Loucy (cell line): ENCODE measurements around the gene PAAF1.

Experiments
- H2AFZ ChIP-seq: fragments of 200-600 bp; sonication (generic); 2 replicates; pipeline ENCODE4 v1.6.0; 2016; ENCODE audit warnings: antibody characterized with exemption, mild to moderate bottlenecking, low read length, moderate library complexity
- H3F3A ChIP-seq: fragments of 200-600 bp; 2 replicates; pipeline ENCODE4 v1.6.0; 2016; ENCODE audit warnings: antibody characterized with exemption, low read depth, mild to moderate bottlenecking
- H3K27me3 ChIP-seq: fragments of 200-600 bp; sonication (generic); 2 replicates; pipeline ENCODE4 v1.6.1; 2014; ENCODE audit warnings: low read length, mild to moderate bottlenecking; ENCODE audit not compliant: insufficient read depth, poor library complexity, severe bottlenecking
- H3K36me3 ChIP-seq: fragments of 200-600 bp; sonication (generic); 2 replicates; pipeline ENCODE4 v1.6.1; 2016; ENCODE audit warnings: low read length; ENCODE audit not compliant: insufficient read depth
- H3K4me1 ChIP-seq: fragments of 200-600 bp; sonication (generic); 2 replicates; pipeline ENCODE4 v1.5.1; 2014; ENCODE audit warnings: low read length, mild to moderate bottlenecking; ENCODE audit not compliant: insufficient read depth, poor library complexity, severe bottlenecking
- H3K4me2 ChIP-seq: fragments of 200-600 bp; sonication (generic); 2 replicates; pipeline ENCODE4 v1.6.0; 2014; ENCODE audit warnings: antibody characterized with exemption, low read length, low read depth, mild to moderate bottlenecking; ENCODE audit not compliant: poor library complexity, severe bottlenecking
- H3K4me3 ChIP-seq: fragments of 200-600 bp; sonication (generic); 2 replicates; pipeline ENCODE4 v1.5.1; 2014; ENCODE audit warnings: low read length, mild to moderate bottlenecking, mixed read lengths; ENCODE audit not compliant: poor library complexity, severe bottlenecking
- H3K79me2 ChIP-seq: fragments of 200-600 bp; sonication (generic); 2 replicates; pipeline ENCODE4 v1.6.1; 2014; ENCODE audit warnings: low read length; ENCODE audit not compliant: insufficient read depth
- H3K9ac ChIP-seq: fragments of 200-600 bp; sonication (generic); 2 replicates; pipeline ENCODE4 v1.6.0; 2014; ENCODE audit warnings: mild to moderate bottlenecking, low read depth, low read length, moderate library complexity; ENCODE audit not compliant: poor library complexity, severe bottlenecking
- H3K9me2 ChIP-seq: fragments of 200-600 bp; sonication (generic); replicated peaks from 2 replicates; pipeline ENCODE4 v1.6.1; 2016; ENCODE audit warnings: low read depth, low read length, mixed read lengths
- H3K9me3 ChIP-seq: fragments of 200-600 bp; sonication (generic); 2 replicates; pipeline ENCODE4 v1.6.1; 2014; ENCODE audit warnings: mild to moderate bottlenecking, antibody characterized with exemption, low read length, low read depth; ENCODE audit not compliant: insufficient read depth
- H4K20me1 ChIP-seq: fragments of 200-600 bp; sonication (generic); 2 replicates; pipeline ENCODE4 v1.6.0; 2014; ENCODE audit warnings: antibody characterized with exemption, low read length, mild to moderate bottlenecking; ENCODE audit not compliant: insufficient read depth, poor library complexity, severe bottlenecking
- CTCF ChIP-seq: fragments of 200-600 bp; sonication (generic); conservative IDR thresholded peaks from 2 replicates; pipeline ENCODE4 v1.5.1; 2014; ENCODE audit warnings: mild to moderate bottlenecking, antibody characterized with exemption, low read length
- EZH2phosphoT487 ChIP-seq: fragments of 200-600 bp; IDR thresholded peaks from 2 replicates; pipeline ENCODE4 v1.6.1; 2018; ENCODE audit warnings: antibody characterized with exemption, mild to moderate bottlenecking, moderate library complexity, borderline replicate concordance

PAAF1 gene

GRCh38 chr11:73980001-73980961, 103.5 kb downstream of the PAAF1 start:
- Histone ChIP-seq H3K9ac (peak overlapping the region; percentile 99), H3K27me3 (peaks cover 7% of the 10 kb centered on the region), H4K20me1 (peaks cover 57% of the 10 kb centered on the region), H3K4me2 (peak overlapping the region; percentile 92), H3K9me2 (no peaks in the 10 kb centered on the region), H3K79me2 (peaks cover 79% of the 10 kb centered on the region), H3F3A (peaks cover 12% of the 10 kb centered on the region), H3K4me1 (peaks cover 56% of the 10 kb centered on the region), H3K36me3 (peaks cover 37% of the 10 kb centered on the region; the same call in 1 of the 2 replicates), H2AFZ (no peak overlapping the region), H3K4me3 (peak overlapping the region; percentile 97), H3K9me3 (no peaks in the 10 kb centered on the region)
- no peak for TF ChIP-seq CTCF
- no peak for TF ChIP-seq EZH2phosphoT487
